Motor neuron (in vitro differentiated cells): ENCODE results near the gene SPEG. TPM values are rescaled to one million over a fixed set of nuclear protein-coding genes. Genes with fewer than 3 reads are reported as not detected.
"Not testable (repeated sequence)": the region's sequence is repeated elsewhere in the genome, so short reads cannot be mapped to it uniquely, and the experiment has no call there.

ENCODE experiments used
- ATAC-seq, 8 experiments: fragments of 200-7000 bp; cut with Tn5 transposase; replicated peaks in 6 of 8; 2 replicates each; pipeline ENCODE4 v1.8.0; 2021; ENCODE audit warnings: mild to moderate bottlenecking in 8 of 8, moderate library complexity in 8 of 8
- H3K27ac ChIP-seq, 2 donors: fragments of 250-450 bp; sonication (Bioruptor Pico); 2 replicates each; pipeline ENCODE4 v1.9.0; 2021; ENCODE audit warnings: antibody characterized with exemption in 2 of 2, mild to moderate bottlenecking in 2 of 2, moderate library complexity in 1 of 2
- H3K4me1 ChIP-seq, 2 donors: fragments of 250-450 bp; sonication (Bioruptor Pico); replicated peaks in 1 of 2; 2 replicates each; pipeline ENCODE4 v1.6.1; 2021; ENCODE audit warnings: antibody characterized with exemption in 2 of 2, mild to moderate bottlenecking in 2 of 2, moderate library complexity in 1 of 2
- H3K4me3 ChIP-seq, 5 donors: fragments of 250-450 bp; sonication (Bioruptor Pico); 2 replicates each; pipeline ENCODE4 v1.9.0; 2021; ENCODE audit warnings: antibody characterized with exemption in 5 of 5, mild to moderate bottlenecking in 5 of 5, moderate library complexity in 4 of 5
- WGBS, 10 experiments: fragments of 450-650 bp; shearing (Covaris generic); methylation state at CpG; one replicate each; pipeline ENCODE4 v1.0.0; 2022; 5-methylcytosine and 5-hydroxymethylcytosine counted together
- in situ Hi-C, 9 experiments: fragments of 400-800 bp; cut with MboI; loops; one replicate each; pipeline ENCODE4 v1.15.0; 2021; ENCODE audit warnings: low sequenced_read_pairs in 9 of 9, low pct_unique_long_range_greater_than_20kb in 2 of 9; ENCODE audit not compliant: unreplicated experiment in 9 of 9
- total RNA-seq, 8 experiments: library from RNA; unstranded; fragments of 300-600 nt; gene quantifications; 2 replicates each; pipeline versions ENCODE4 v1.2.3 to v1.2.4, GENCODE V29; 2022

Gene SPEG
- total RNA-seq, 8 experiments from 2014 or later = 5.5 to 47.6 (median 26.1) TPM

GRCh38 chr2:219406861-219407230, 27.8 kb upstream of the SPEG start:
- 50 to 90% (median 77%) methylated on average over 1 to 3 of the region's 3 CpGs; no CpG with 5 or more reads in 6 of the 10 experiments for WGBS, 10 experiments
- ATAC-seq = peak in 7 of 8 experiments; percentile 23 to 66 (median 35)
- Histone ChIP-seq H3K4me3 (no peak overlapping the region), H3K4me1 (peaks cover 4 to 14% of the 10 kb centered on the region in 2 donors), H3K27ac (no peak overlapping the region)
- in situ Hi-C loops = loop anchor here in 5 of 9 experiments (10.0 to 25.0 kb wide), 3 partner anchors 105 to 128 kb away; partner anchors contain the start of gene ASIC4 (in 1 of the 5)

DNA sequence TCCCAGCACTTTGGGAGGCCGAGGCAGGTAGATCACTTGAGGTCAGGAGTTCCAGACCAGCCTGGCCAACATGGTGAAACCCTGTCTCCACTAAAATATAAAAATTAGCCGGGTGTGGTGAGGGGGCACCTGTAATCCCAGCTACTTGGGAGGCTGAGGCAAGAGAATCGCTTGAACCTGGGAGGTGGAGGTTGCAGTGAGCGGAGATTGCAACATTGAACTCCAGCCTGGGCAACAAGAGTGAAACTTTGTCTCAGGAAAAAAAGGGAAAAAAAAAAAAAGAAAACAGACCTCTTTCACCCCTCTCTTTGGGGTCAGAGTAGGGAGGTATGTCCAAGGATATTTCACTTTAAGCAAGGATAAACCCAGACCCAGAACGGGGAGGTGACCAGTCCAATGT, 27.3 kb upstream of the SPEG start:
- WGBS, 10 experiments = 20 to 88% (median 42%) methylated on average over 1 to 4 of the region's 5 CpGs; no CpG with 5 or more reads in 1 of the 10 experiments
- in situ Hi-C loops = loop anchor here in 5 of 9 experiments (10.0 to 25.0 kb wide), 3 partner anchors 105 to 127 kb away; partner anchors contain the start of gene ASIC4 (in 1 of the 5)
- H3K4me3 ChIP-seq, H3K27ac ChIP-seq, ATAC-seq, H3K4me1 ChIP-seq: not testable (repeated sequence)

DNA sequence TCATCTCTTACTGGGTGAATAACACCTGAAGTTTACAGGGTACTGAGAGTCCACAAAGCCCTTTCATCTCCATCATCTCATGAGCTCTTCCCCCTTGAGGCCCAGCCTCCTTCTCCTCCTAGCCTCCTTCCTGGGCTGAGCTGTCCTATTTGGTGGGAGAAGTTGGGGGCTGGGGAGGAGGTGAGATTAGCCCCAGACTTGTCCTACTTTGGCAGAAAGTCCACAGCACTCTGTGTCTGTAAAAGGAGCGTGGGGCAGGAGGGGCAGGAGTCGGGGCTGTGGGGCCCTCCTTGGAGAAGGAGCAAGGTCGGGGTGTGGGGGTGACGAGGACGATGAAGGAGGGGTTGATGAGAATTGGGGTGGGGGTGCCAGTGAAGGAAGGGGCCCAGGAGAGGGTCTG, 26.4 kb upstream of the SPEG start:
- ATAC-seq = no peak
- WGBS, 10 experiments = no CpG with 5 or more reads among the region's 5 CpGs
- H3K4me1 ChIP-seq = peaks cover 0 to 4% of the 10 kb centered on the region in 2 donors
- in situ Hi-C loops = loop anchor here in 5 of 9 experiments (10.0 to 25.0 kb wide), 3 partner anchors 104 to 127 kb away; partner anchors contain the start of gene ASIC4 (in 1 of the 5)
- no peak overlapping the region for H3K4me3 ChIP-seq
- no peak overlapping the region for H3K27ac ChIP-seq

DNA sequence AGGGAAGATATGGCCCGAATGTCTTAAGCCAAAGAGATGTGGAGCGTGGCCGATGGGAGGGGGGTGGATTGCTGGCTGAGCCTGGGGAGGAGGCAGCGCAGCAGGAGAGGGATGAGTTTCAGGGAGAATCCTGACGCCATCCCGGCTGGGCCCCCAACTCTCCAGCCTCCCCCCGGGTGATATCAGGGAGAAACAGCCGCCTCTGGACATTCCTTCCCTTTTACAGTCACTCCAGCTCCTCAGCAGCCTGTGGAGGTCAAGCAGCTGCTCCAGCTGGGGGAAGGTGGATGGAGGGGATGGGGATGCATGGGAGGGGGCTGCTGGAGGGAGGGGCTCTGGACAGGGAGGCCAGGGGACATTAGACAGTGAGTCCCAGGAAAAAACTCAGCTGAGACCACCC, 26.0 kb upstream of the SPEG start:
- ATAC-seq = peak in 1 of 8 experiments; percentile 10
- 100% methylated on average over 3 of the region's 8 CpGs; no CpG with 5 or more reads in 9 of the 10 experiments for WGBS, 10 experiments
- no peak overlapping the region for H3K27ac ChIP-seq
- in situ Hi-C loops = loop anchor here in 5 of 9 experiments (10.0 to 25.0 kb wide), 3 partner anchors 104 to 126 kb away; partner anchors contain the start of gene ASIC4 (in 1 of the 5)
- peaks cover 0 to 4% of the 10 kb centered on the region in 2 donors for H3K4me1 ChIP-seq
- H3K4me3 ChIP-seq = no peak overlapping the region

DNA sequence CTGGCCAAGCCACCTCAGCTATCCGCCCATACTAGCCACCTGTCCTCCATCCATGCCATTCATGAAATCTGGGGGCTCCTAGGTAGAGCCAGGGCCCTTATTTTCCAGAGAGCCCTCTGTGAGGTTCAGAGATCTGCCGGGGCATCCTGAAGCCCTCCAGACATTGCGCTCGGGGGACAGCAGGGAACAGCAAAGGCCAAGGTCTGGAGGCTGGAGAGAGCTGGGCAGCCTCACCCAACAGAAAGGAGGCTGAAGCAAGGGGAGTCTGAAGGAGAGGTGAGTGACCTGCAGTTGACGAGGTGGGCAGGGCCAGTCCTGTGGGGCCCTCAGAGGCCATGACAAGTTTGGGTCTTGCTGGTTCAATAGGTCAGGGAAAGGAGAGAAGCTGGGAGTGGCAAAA, 25.0 kb upstream of the SPEG start:
- 75 to 80% (median 78%) methylated on average over 1 to 3 of the region's 5 CpGs; no CpG with 5 or more reads in 6 of the 10 experiments for WGBS, 10 experiments
- H3K27ac ChIP-seq = no peak overlapping the region
- no peak for ATAC-seq
- in situ Hi-C loops = loop anchor here in 5 of 9 experiments (10.0 to 25.0 kb wide), 3 partner anchors 103 to 125 kb away; partner anchors contain the start of gene ASIC4 (in 1 of the 5)
- peaks cover 0 to 4% of the 10 kb centered on the region in 2 donors for H3K4me1 ChIP-seq
- H3K4me3 ChIP-seq = no peak overlapping the region

DNA sequence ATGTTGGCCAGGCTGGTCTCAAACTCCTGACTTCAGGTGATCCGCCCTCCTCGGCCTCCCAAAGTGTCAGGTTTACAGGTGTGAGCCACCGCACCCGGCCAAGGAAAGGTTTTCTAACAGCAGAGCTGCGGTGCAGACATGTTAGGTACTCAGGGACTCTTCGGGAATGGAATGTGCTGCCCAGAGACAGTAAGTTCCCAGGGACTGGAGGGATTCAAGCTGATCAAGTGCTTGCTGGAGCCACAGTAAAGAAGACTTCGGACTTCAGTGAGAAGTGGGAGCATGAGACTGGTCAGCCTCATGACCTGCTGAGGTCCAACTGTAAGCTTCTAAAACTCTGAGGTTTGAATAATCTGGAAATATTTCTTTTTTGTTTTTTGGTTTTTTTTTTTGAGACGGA, 24.3 kb upstream of the SPEG start:
- Histone ChIP-seq H3K27ac (no peak overlapping the region), H3K4me1 (peaks cover 0 to 4% of the 10 kb centered on the region in 2 donors), H3K4me3 (no peak overlapping the region)
- ATAC-seq = no peak
- in situ Hi-C loops = loop anchor here in 1 of 9 experiments (25.0 kb wide), 1 partner anchor 102 kb away; the partner anchor contains the start of gene ASIC4
- 20 to 100% (median 90%) methylated on average over 1 to 4 of the region's 8 CpGs; no CpG with 5 or more reads in 3 of the 10 experiments for WGBS, 10 experiments

DNA sequence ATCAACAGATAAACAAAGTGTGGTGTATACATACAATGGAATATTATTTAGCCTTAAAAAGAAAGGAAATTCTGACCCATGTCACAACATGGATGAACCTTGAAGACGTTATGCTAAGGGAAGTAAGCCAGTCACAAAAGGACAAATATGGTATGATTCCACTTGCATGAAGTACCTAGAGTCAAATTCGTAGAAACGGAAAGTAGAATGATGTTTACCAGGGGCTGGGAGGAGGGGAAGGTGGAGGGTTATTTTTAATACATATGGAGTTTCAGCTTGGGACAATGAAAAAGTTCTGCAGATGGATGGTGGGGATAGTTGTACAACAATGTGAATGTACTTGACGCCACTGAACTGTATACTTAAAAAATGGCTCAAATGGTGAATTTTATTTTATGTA, 19.8 kb upstream of the SPEG start:
- no peak for ATAC-seq
- Histone ChIP-seq H3K4me3 (no peak overlapping the region), H3K27ac (no peak overlapping the region), H3K4me1 (peaks cover 0 to 21% of the 10 kb centered on the region in 2 donors)
- in situ Hi-C loops = loop anchor here in 1 of 9 experiments (25.0 kb wide), 1 partner anchor 97 kb away; the partner anchor contains the start of gene ASIC4
- WGBS, 10 experiments = 20 to 100% (median 81%) methylated on average over 1 to 4 of the region's 4 CpGs

DNA sequence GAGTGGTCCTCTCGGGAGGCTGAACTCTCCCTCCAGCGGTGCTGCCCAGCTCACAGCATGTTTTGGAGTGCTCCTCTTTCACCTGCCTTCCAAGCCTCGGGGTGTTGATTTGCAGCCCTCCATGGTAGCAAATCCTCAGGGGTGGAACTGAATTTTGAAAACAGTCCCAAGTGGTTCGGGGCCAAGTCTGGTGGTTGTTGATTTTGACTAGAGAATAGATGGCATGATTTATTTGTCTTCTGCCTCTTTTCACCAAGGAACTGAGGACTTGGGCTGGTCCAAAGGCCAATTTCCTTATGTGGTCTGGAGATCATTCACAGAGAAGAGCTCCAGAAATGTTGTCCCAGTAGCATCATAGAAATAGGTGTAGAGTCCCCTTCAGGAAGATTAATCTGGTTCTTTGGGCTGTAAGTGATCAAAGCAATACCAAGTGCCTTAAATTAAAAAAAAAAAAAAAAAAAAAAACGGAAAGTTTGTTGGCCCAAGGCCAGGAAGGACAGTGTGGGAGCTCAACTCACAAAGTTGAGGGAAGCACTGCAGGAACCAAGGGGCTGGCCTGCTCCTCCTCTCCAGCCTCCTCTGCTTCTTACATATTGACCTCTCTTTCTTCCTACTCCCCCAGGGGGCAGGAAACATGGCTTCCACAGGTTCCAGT, 18.9 kb upstream of the SPEG start:
- Histone ChIP-seq H3K27ac (no peak overlapping the region), H3K4me1 (peaks cover 0 to 21% of the 10 kb centered on the region in 2 donors), H3K4me3 (no peak overlapping the region)
- ATAC-seq = no peak
- WGBS, 10 experiments = 0 to 100% (median 58%) methylated on average over 1 to 5 of the region's 5 CpGs; no CpG with 5 or more reads in 2 of the 10 experiments
- in situ Hi-C loops = loop anchor here in 1 of 9 experiments (25.0 kb wide), 1 partner anchor 97 kb away; the partner anchor contains the start of gene ASIC4

DNA sequence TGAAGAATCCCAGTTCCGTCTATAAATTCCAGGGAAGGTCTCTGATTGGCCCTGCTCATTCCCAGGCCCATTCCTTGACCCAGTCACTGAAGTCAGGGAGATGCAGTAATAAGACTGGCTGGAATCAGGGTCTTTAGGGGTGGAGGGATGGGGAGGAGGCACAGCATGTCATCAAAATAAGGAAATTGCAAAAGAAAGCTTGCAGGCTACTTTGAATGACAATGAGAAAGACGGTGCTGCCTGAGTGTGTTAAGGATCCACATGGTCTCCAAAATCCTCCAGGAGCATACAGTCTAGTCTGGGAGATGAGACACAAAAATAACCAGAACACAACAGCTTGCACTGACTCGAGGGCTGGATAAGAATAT, 18.4 kb upstream of the SPEG start:
- no peak overlapping the region for H3K4me3 ChIP-seq
- in situ Hi-C loops = loop anchor here in 1 of 9 experiments (25.0 kb wide), 1 partner anchor 96 kb away; the partner anchor contains the start of gene ASIC4
- H3K4me1 ChIP-seq = peaks cover 0 to 21% of the 10 kb centered on the region in 2 donors
- 0 to 60% (median 19%) methylated on average over 1 to 3 of the region's 3 CpGs; no CpG with 5 or more reads in 1 of the 10 experiments for WGBS, 10 experiments
- H3K27ac ChIP-seq = no peak overlapping the region
- ATAC-seq = peak in 1 of 8 experiments; percentile 12

DNA sequence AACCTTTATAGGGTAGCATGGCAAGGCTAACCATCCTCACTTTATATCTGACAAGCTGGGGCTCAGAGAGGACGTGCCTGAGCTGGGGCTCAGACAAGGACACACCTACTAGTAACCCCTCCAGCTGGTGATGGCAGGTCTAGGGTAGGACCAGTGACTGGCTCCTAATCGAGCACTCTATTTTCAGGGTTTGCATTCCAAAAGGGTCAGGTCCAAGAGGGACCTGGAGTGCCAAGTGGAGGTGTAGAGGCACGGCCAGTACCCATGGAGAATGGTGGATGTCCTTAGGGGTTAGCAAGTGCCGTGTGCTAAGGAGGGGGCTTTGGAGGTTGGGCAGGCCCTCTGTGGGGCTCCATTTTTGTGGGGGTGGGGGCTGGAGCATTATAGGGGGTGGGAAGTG, 17.7 kb upstream of the SPEG start:
- WGBS, 10 experiments = 60 to 82% (median 80%) methylated on average over 1 to 2 of the region's 4 CpGs; no CpG with 5 or more reads in 6 of the 10 experiments
- Histone ChIP-seq H3K27ac (no peak overlapping the region), H3K4me3 (no peak overlapping the region), H3K4me1 (peaks cover 0 to 21% of the 10 kb centered on the region in 2 donors)
- in situ Hi-C loops = loop anchor here in 1 of 9 experiments (25.0 kb wide), 1 partner anchor 95 kb away; the partner anchor contains the start of gene ASIC4
- no peak for ATAC-seq

DNA sequence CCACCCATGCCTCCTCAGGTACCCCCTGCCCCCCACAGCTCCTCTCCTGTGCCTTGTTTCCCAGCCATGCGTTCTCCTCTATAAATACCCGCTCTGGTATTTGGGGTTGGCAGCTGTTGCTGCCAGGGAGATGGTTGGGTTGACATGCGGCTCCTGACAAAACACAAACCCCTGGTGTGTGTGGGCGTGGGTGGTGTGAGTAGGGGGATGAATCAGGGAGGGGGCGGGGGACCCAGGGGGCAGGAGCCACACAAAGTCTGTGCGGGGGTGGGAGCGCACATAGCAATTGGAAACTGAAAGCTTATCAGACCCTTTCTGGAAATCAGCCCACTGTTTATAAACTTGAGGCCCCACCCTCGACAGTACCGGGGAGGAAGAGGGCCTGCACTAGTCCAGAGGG, 17.3 kb upstream of the SPEG start:
- H3K27ac ChIP-seq = no peak overlapping the region
- 90 to 100% (median 100%) methylated on average over 1 to 2 of the region's 9 CpGs; no CpG with 5 or more reads in 7 of the 10 experiments for WGBS, 10 experiments
- H3K4me3 ChIP-seq = no peak overlapping the region
- in situ Hi-C loops = loop anchor here in 1 of 9 experiments (25.0 kb wide), 1 partner anchor 95 kb away; the partner anchor contains the start of gene ASIC4
- H3K4me1 ChIP-seq = peaks cover 0 to 21% of the 10 kb centered on the region in 2 donors
- ATAC-seq = no peak

GRCh38 chr2:219418155-219419011, 16.3 kb upstream of the SPEG start, which contains the start of gene DES:
Gene DES (plus strand): TSS chr2:219418377. CDS start chr2:219418463, 86 bp downstream.
- in situ Hi-C loops = loop anchor here in 1 of 9 experiments (25.0 kb wide), 1 partner anchor 94 kb away; the partner anchor contains the start of gene ASIC4
- Histone ChIP-seq H3K4me1 (peaks cover 0 to 21% of the 10 kb centered on the region in 2 donors), H3K27ac (no peak within 1 kb of the TSS), H3K4me3 (no peak within 1 kb of the TSS)
- ATAC-seq = peak; percentile 57 to 79 (median 74)
- WGBS, 10 experiments = 0 to 96% (median 75%) methylated on average over 1 to 27 of the region's 98 CpGs; no CpG with 5 or more reads in 5 of the 10 experiments
